GM12878 (cell line): Measurements from ENCODE around the gene EFCAB11. TPM values are rescaled to one million over a fixed set of nuclear protein-coding genes. Genes with fewer than 3 reads are reported as not detected.

Experiments
- ATAC-seq: fragments of 200-7000 bp; cut with Tn5 transposase; 3 replicates; pipeline ENCODE4 v1.9.1; 2020; ENCODE audit warnings: mild to moderate bottlenecking, moderate library complexity
- BruUV-seq: library from RNA; stranded (reverse); fragments of 400-500 nt; replicated peaks from 2 replicates; lab custom pipeline; 2021; lab: Mats Ljungman, UMichigan
- CTCF ChIA-PET: fragments of 300-600 bp; sonication (Branson Sonifier 250); formaldehyde crosslinking; extraction: SDS; loops from one replicate; lab custom pipeline; 2021; ENCODE audit warnings: inconsistent platforms; lab: Yijun Ruan, JAX
- POLR2A ChIA-PET: fragments of 350-600 bp; formaldehyde crosslinking; extraction: SDS; loops from one replicate; lab custom pipeline; 2021; ENCODE audit warnings: inconsistent platforms; lab: Charles Lee
- RAD21 ChIA-PET: fragments of 300-600 bp; sonication (Branson Sonifier 250); formaldehyde crosslinking; loops from one replicate; lab custom pipeline; 2023; ENCODE audit warnings: antibody characterized with exemption; ENCODE audit not compliant: unreplicated experiment; lab: Charles Lee
- SMC1A ChIA-PET: fragments of 300-600 bp; sonication (Branson Sonifier 250); formaldehyde crosslinking; loops from one replicate; lab custom pipeline; 2023; ENCODE audit not compliant: unreplicated experiment, uncharacterized antibody; lab: Charles Lee
- DNase-seq: peaks from one replicate; pipeline ENCODE4 v3.0.0-alpha.2; 2011; ENCODE audit warnings: low read depth, low spot score
- FAIRE-seq: peaks from 3 replicates; lab custom pipeline; 2011; peaks lifted over from hg19 to GRCh38; lab: Jason Lieb, UNC
- H2AFZ ChIP-seq: 2 replicates; pipeline ENCODE4 v1.6.0; 2011; ENCODE audit warnings: low read depth, low read length, control low read depth; ENCODE audit not compliant: control insufficient read depth
- H3K27ac ChIP-seq: 2 replicates; pipeline ENCODE4 v1.5.1; 2011; ENCODE audit warnings: control low read depth; ENCODE audit not compliant: control insufficient read depth, insufficient read depth
- H3K27me3 ChIP-seq, 2 experiments: replicated peaks in 1 of 2; 2 replicates each; pipeline versions ENCODE4 v1.6.0 to v1.6.1; 2011; ENCODE audit warnings: low read length in 1 of 2; ENCODE audit not compliant: control insufficient read depth in 2 of 2, insufficient read depth in 2 of 2
- H3K36me3 ChIP-seq, 2 experiments: 2 replicates each; pipeline ENCODE4 v1.5.1; 2011; ENCODE audit warnings: low read length in 1 of 2; ENCODE audit not compliant: control insufficient read depth in 2 of 2, insufficient read depth in 2 of 2
- H3K4me1 ChIP-seq: 2 replicates; pipeline ENCODE4 v1.6.1; 2011; ENCODE audit warnings: mild to moderate bottlenecking, low read length, moderate library complexity, mixed read lengths; ENCODE audit not compliant: control insufficient read depth, insufficient read depth
- H3K4me2 ChIP-seq: 2 replicates; pipeline ENCODE4 v1.6.0; 2011; ENCODE audit warnings: control low read depth; ENCODE audit not compliant: control insufficient read depth, insufficient read depth
- H3K4me3 ChIP-seq: fragments of 200-600 bp; sonication (generic); 2 replicates; pipeline ENCODE4 v1.5.1; 2016
- H3K79me2 ChIP-seq: 2 replicates; pipeline ENCODE4 v1.6.0; 2011; ENCODE audit warnings: low read length; ENCODE audit not compliant: control insufficient read depth, insufficient read depth
- H3K9ac ChIP-seq: 2 replicates; pipeline ENCODE4 v1.8.0; 2011; ENCODE audit warnings: low read length, control low read depth, mixed read lengths; ENCODE audit not compliant: control insufficient read depth, insufficient read depth
- H3K9me3 ChIP-seq: replicated peaks from 3 replicates; pipeline ENCODE4 v1.5.1; 2011; ENCODE audit warnings: mild to moderate bottlenecking, low read length; ENCODE audit not compliant: control insufficient read depth, insufficient read depth
- H4K20me1 ChIP-seq: 2 replicates; pipeline ENCODE4 v1.6.0; 2011; ENCODE audit not compliant: control insufficient read depth, insufficient read depth
- BCL3 ChIP-seq: IDR thresholded peaks from 2 replicates; pipeline ENCODE4 v1.6.1; 2011; ENCODE audit warnings: borderline replicate concordance, low read depth, mild to moderate bottlenecking, moderate library complexity, low read length; ENCODE audit not compliant: insufficient read depth, poor library complexity, severe bottlenecking
- CBX3 ChIP-seq: fragments of 200-600 bp; sonication (generic); IDR thresholded peaks from 2 replicates; pipeline ENCODE4 v1.6.1; 2016; ENCODE audit warnings: low read depth, borderline replicate concordance
- CUX1 ChIP-seq: IDR thresholded peaks from 2 replicates; pipeline ENCODE4 v1.6.1; 2012; ENCODE audit warnings: improper control_type of control experiment, low read depth, low read length; ENCODE audit not compliant: insufficient replicate concordance
- IRF5 ChIP-seq: fragments of 450-650 bp; IDR thresholded peaks from 2 replicates; pipeline ENCODE4 v1.6.1; 2017; ENCODE audit warnings: borderline replicate concordance
- NR2F1 ChIP-seq: fragments of 450-650 bp; conservative IDR thresholded peaks from 2 replicates; pipeline ENCODE4 v1.6.1; 2017; ENCODE audit warnings: mild to moderate bottlenecking
- PRDM15 ChIP-seq: fragments of 450-650 bp; formaldehyde crosslinking; IDR thresholded peaks from 2 replicates; pipeline ENCODE4 v1.4.0; 2020; ENCODE audit warnings: mild to moderate bottlenecking, moderate library complexity
- RELA ChIP-seq: fragments of 450-650 bp; IDR thresholded peaks from 2 replicates; pipeline ENCODE4 v1.8.0; 2014; ENCODE audit warnings: borderline replicate concordance; ENCODE audit not compliant: partially characterized antibody
- RELB ChIP-seq: fragments of 450-650 bp; IDR thresholded peaks from 2 replicates; pipeline ENCODE4 v1.6.1; 2017; ENCODE audit warnings: low read depth, mild to moderate bottlenecking, moderate library complexity
- YY1 ChIP-seq: IDR thresholded peaks from 2 replicates; pipeline ENCODE4 v1.6.1; 2011; ENCODE audit warnings: low read depth, mild to moderate bottlenecking, low read length
- ZNF274 ChIP-seq: IDR thresholded peaks from one replicate; pipeline ENCODE4 v1.8.0; 2011; ENCODE audit not compliant: insufficient read length, insufficient read depth
- in situ Hi-C: fragments of 300-500 bp; cut with MboI; formaldehyde crosslinking; loops from 9 replicates; pipeline ENCODE4 v1.14.3; 2018; ENCODE audit warnings: mixed read lengths
- intact Hi-C: fragments of 100-400 bp; cut with micrococcal nuclease; formaldehyde crosslinking; loops from one replicate; pipeline ENCODE4 v1.14.2; 2022; ENCODE audit not compliant: unreplicated experiment
- polyA plus RNA-seq, 11 experiments: library from polyadenylated mRNA; depleted of rRNA in 4 of 11; unstranded in 6 of 11; stranded (reverse) in 5 of 11; fragments of >200 nt; fragmentation: Nextera tagmentation in 4 of 11; fragmentation: Illumina TruSeq in 1 of 11; extraction: Ambion mirVana in 4 of 11; extraction: Trizol in 1 of 11; gene quantifications; 1 replicate in 1 of 11; 2 replicates in 10 of 11; pipeline versions ENCODE4 v1.2.1 to v1.2.3, GENCODE V29; 2011 to 2016; ENCODE audit warnings: inconsistent platforms in 2 of 11, missing spikeins in 2 of 11, low read depth in 1 of 11
- total RNA-seq, 4 experiments: library from RNA; depleted of rRNA in 3 of 4; stranded (reverse); fragments of >200 nt in 3 of 4; fragmentation: Illumina TruSeq in 1 of 4; extraction: Trizol in 1 of 4; gene quantifications; 2 replicates each; pipeline versions ENCODE4 v1.2.1 to v1.2.3, GENCODE V29; 2013 to 2021

Gene EFCAB11
- total and polyA plus RNA-seq, 10 of the 15 experiments (the other 5 are each of a cell fraction or from before 2014, with no cell fraction given), result 8.6 to 37.4 (median 18.0) TPM

GRCh38 chr14:89862856-89863255 is 91.7 kb downstream of the EFCAB11 start:
- no peak overlapping the region for H3K27ac ChIP-seq
- in situ Hi-C loops, result no loop called here
- H3K9me3 ChIP-seq, result no peaks in the 10 kb centered on the region; the same call in 2 of the 3 replicates
- no peak overlapping the region for H3K9ac ChIP-seq
- no peak overlapping the region for H3K4me3 ChIP-seq
- H3K36me3 ChIP-seq, result no peaks in the 10 kb centered on the region
- ATAC-seq (no peak), FAIRE-seq (no peak), DNase-seq (no peak)
- ChIA-PET RAD21 (no interaction called here), POLR2A (no interaction called here), SMC1A (interaction anchor here (1.1 kb wide), 1 partner anchor 10 kb away, joined by 5 read pairs; no protein-coding TSS in a partner anchor), CTCF (no interaction called here)
- no peak overlapping the region for H2AFZ ChIP-seq
- H4K20me1 ChIP-seq, result no peaks in the 10 kb centered on the region
- H3K4me2 ChIP-seq, result no peak overlapping the region
- intact Hi-C loops, result no loop called here
- BruUV-seq, result no TSS peak
- no peaks in the 10 kb centered on the region for H3K79me2 ChIP-seq
- H3K4me1 ChIP-seq, result no peaks in the 10 kb centered on the region
- no peaks in the 10 kb centered on the region for H3K27me3 ChIP-seq
- TF ChIP-seq ZNF274, result no peak
- TF ChIP-seq BCL3, result no peak
- TF ChIP-seq CBX3, result no peak
- no peak for TF ChIP-seq RELB
- no peak for TF ChIP-seq NR2F1
- TF ChIP-seq CUX1, result no peak
- TF ChIP-seq PRDM15 (CRISPR knock-in tag), result no peak
- TF ChIP-seq YY1, result no peak
- no peak for TF ChIP-seq RELA
- no peak for TF ChIP-seq IRF5
